NOMO-1 treated with DMSO at 0.1 percent for 48 hours (cell line): ENCODE measurements around the gene GPS1.

ENCODE experiments used
- DNase-seq: peaks from one replicate; lab custom pipeline; 2025; ENCODE audit not compliant: unreplicated experiment; lab: John Stamatoyannopoulos, UW

GPS1 gene

DNA sequence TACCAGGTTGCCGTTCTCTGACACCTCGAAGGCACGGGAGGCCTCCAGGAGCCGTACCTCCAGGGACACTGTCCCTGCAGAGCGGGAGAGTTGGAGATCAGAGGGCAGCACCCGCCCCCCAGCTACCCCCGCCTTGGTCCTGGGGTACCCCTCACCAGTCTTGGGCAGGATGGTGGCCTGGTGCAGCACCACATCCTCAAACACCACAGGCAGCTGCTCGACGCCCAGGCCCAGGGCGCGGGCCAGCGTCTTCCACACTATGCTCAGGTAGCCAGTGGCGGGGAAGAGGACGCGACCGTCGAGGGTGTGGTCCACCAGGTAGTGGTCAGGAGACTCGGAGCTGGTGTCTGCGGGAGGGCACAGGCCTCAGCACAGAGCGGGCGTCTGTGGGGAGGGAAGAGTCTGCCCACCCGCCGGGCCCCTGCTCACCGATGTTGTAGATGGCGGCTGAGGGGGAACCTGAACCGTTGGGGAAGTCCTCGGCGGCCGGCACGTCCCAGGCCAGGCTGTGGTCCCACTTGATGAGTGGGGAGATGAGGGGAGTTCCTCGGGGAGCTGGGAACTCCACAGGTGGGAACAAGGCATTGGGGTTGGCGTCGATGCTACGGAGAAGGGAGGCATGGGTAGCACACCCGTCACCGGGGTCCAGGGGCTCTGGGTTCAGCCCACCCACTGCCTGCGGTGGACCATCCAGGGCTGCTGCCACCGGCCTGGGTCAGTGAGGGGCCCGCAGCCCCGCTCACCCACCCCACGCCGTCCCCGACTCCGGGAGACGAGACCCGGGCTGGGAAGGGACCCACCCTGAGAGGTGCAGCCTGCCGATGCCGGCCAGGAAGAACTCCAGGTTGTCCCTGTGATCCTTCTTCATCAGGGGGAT lies 36.5 kb downstream of the GPS1 start:
- DNase-seq = no peak

DNA sequence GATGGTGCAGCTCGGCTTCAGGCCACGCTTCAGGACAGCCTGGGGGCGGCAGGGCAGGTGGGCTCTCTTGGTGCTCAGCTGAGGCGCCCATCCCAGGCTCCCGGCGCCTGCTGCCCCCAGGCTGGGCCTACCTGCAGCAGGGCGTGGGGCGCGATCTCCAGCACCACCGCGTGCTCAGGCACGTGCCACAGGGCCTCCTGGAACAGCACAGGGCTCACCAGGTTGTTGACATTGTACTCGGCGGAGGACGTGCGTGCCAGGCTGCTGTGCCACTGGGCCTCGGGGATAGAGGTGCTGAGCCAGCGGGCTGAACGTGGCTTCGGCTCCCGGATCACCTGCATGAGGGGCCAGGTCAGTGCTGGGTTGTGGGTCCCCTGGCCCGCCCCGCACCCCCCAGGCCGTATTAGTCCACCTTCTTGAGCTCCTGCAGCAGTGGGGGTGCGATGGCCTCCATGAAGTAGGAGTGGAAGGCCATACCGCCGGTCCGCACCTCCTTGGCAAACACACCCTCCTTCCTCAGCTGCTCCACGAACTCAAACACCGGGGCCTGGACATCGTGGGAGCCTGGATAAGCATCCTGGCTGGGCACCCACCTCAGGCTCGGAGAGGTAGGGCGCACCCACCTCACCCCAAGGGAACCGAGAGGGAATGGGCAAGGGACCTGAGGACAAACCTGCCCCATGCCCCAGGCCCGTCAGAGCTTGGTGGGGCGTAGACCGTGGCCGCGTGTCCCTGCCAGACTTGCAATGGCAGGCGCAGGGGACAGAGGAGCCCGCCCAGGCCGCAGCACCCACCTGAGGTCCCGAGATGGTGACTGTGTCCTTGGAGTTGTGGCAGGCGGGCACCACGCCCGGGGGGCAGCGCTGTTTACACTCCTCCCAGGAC lies 37.4 kb downstream of the GPS1 start:
- no peak for DNase-seq

DNA sequence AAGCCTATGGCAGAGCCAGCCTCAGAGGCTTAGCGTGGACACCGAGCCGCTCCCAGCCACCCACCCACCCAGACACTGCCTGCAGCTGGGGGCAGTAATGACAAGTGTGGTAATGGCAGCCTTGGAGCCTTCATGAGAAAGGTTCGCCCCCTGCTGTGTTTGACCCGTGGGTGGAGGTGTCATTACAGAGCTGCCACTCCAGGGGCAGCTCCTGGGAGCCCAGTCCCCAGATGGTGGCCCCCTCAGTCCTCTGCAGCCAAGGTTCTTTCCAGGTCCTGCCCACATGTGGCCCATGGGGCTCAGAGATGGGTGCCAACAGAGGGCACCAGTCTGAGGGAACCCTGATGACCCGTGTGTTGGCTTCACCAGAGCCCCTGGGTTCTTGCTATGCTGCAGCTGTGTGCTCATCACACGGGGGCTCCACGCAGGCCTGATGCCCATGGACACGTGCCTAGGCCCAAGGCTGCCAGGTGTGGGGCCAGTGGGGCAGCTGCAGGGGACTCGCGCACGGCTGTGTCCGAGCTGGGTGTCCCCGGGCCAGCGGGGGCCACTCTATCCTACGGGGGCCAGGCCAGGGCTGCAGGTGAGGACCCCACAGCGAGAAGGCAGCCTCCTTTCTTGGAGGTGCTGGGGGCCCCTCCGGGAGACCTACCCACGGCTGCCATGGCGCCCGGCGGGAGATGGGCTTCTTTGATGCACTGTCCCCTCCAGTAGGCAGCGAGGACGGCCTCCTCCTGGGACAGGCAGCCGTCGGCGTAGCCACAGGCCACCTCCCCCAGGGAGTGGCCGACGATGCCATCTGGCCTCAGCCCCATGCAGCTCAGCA lies 38.2 kb downstream of the GPS1 start:
- no peak for DNase-seq

DNA sequence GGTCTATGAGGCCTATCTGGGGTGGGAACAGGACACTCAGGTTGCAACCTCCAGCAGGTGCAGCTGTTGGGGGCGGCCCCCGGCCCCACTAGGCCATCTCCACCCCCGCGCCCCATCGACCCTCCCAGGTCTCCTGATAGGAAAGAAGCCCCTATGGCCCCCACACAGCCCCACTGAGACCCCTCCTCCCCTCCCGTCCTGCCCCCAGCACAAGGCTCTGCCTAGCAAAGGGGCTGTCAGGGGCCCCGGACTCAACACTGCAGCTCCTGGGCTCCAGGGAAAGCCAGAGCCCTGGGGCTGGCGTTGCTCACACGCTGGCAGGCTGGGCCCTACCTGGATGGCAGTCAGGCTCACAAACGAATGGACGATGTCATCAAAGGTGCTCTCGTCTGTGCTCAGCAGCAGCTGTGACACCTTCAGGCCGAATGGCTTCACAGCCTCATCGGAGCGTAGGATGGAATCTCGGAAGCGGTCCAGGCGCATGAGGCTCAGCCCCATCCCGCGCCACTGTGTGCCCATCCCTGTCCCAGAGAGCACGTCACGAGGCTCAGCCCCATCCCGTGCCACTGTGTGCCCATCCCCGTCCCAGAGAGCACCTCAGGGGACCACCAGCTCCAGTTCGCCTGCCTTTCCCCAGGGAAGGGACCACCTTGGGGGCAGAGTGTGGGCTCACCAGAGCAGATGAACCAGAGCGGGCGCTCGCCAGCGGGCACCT lies 39.0 kb downstream of the GPS1 start:
- no peak for DNase-seq

DNA sequence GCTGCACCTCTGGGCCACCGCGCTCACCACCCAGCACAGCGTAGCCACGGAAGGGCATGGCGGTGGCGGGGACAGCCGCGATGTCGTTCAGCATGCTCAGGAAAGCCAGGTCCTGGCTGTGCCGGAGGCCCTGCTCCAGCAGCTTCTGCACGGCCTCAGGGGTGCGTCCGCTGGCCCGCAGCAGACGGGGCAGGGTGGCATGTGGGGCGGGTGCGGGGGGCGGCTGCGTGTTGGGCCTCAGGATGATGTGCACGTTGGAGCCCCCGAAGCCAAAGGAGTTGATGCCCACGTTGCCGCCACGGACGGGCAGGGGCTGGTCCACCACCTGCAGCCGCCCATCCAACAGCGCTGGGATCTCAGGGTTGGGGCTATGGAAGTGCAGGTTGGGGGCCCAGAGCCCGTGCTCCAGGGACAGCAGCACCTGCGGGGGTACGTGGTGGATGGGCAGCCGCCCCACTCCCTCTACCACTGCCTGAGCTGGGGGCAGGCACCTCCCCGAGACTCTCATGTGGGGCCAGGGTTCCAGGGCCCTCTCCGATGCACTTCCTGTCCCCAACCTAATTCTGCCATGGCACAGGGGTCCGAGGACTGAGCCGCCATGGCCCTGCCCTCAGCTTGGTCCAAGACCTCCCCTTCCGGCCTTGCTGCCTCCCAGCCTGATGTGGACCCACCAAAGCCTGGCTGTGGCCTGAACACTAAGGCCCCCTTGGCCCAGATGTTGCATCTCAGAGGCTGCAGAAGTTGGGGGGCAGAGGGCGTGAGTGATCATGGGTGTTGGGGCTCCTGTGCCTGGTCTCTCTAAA lies 39.8 kb downstream of the GPS1 start:
- DNase-seq = no peak

DNA sequence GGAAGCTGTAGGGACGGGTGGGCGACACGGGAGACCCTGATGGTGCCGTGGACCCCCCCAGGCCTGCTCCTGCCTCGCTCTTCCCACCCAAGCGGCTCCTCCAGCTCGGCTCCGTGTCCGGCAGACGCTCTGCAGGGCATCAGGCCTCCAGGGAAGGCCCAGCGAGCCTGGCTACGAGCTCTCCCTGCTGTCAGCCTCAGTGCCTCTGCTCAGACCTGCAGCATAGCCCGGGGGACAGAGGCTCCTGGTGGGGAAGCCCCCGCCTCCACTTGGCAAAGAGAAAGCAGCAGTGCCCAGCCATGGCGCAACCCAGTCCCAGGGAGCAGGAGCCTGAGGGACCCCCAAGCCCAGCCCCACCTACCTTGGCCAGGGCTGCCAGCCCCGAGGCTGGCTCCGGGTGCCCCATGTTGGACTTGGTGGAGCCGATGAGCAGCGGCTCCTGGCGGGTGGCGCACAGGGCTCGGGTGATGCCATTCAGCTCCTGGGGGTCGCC lies 40.4 kb downstream of the GPS1 start:
- DNase-seq = no peak

DNA sequence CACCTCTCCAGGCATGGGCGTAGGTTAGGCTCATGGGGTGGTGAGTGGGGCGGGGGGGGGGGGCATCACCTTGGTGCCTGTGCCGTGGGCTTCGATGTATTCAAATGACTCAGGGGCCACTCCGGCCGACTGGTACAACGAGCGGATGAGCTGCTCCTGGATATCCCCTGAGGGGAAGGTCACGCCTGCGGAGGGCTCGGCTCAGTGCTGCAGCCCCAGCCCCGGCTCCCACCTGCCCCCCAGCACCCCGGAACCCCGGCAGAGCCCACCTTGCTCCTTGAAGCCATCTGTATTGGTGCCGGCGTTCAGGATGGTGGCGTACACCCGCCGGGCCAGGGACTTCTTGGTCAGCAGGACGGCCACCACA lies 40.9 kb downstream of the GPS1 start:
- no peak for DNase-seq

GRCh38 chr17:82092995-82093751 lies 41.5 kb downstream of the GPS1 start:
- DNase-seq = no peak

DNA sequence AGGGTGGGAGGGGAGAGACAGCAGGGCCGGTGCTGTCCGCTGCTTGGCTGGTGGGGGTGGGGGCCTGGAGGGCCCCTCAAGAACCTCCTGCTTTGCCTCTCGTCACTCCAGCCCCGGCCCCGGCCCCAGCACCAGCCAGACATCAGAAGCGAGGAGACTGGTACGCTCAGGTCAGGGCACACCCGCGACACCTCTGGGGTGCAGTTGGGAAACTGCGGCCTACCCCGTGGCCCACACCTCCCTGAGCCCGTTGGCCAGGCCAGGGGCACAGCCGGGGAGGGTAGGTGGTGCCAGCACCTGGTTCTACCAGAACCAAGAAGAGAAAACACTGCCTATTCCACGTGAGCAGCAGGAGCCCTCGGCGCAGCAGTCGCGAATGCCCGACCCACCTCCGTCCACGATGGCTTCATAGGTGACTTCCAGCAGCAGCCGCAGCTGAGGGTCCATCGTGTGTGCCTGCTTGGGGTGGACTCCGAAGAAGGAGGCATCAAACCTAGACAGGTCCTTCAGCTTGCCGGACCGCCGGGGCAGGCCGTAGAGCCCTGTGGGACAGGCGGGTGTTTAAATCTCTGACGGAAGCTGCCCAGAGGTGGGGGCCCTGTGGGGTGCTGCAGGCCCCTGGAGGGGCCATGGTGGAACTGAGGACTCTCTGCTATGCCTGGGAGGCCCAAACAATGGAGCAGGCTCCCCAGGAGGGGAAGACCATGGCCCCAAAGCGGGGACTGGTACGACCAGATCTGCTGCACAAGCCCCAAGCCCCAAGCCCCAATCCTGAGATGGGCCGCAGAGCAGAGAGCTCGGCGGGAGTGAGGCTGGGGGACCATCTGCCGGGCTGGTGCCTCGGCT lies 43.5 kb downstream of the GPS1 start:
- DNase-seq = no peak

- no peak for DNase-seq
Observed at GRCh38 chr17:82095777-82096708, 44.3 kb downstream of the GPS1 start.

GRCh38 chr17:82096709-82097183 lies 45.0 kb downstream of the GPS1 start:
- DNase-seq = no peak

GRCh38 chr17:82097184-82097918 lies 45.7 kb downstream of the GPS1 start:
- no peak for DNase-seq

DNA sequence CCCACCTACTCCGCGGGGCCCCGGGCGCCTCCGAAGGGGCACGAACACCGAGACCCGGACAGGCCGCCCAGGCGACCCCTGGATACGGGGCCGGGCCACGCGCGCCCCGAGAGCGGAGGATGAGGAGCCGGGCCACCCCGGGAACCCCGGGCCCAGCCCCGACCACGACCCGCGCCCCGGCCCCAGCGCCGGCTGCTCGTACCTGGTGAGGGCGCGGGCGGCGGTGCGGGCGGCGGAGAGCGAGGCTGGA lies 46.1 kb downstream of the GPS1 start:
- DNase-seq = no peak

- peak; percentile 89 for DNase-seq
Observed at GRCh38 chr17:82098169-82098938, 46.7 kb downstream of the GPS1 start, which contains the start of gene FASN. FASN (minus strand) TSS chr17:82098236; CDS start chr17:82096445, 1,791 bp downstream.

DNA sequence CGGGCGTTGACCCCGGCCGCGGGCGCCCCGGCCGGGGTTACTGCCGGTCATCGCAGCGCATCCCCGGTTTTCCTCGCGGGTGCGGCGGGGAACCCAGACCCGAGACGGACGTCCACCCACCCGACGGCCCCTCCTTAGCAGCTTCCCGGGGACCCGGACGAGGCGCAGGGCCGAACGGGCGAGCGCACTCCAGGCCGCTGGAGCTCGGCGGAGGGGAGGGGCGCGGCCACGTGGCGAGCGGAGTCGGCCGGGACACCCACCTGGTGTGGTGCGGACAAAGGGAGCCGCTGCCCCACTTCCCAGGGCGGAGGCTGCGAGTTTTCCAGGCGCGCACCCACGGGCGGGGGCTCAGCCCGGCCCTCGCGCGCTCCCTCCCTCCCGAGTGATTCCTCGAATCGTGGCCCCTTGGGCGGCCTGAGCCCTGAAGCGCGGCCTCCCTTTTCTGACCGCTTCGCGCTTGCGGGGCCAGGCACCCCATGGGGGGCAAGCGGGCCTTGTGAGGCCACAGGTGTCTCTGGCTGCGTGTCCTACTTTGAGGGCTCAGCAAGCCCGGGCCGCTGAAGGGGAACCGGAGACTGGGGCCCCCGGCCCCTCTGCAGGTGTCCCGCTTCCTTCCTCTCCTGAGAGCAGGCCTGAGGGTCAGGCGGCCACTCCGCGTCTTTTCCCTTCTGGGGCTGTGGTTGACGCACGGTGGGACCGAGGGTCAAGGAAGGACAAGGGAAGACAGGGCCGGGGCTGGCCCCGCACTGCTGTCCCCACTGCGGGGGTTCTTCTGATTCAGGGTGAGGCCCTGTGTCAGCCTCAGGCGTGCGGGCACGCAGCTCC lies 47.5 kb downstream of the GPS1 start:
- peak; percentile 4 for DNase-seq
